ENCODE measurements around the gene HRH3. TPM values are rescaled to one million over a fixed set of nuclear protein-coding genes. Genes with fewer than 3 reads are reported as not detected.

The HRH3 gene
- total and polyA plus RNA-seq, 12 donors, result 0.06 to 0.80 (median 0.11) TPM; not detected in 8

- WGBS, 4 donors, result 70 to 78% (median 76%) methylated on average over 24 to 26 of the region's 26 CpGs
- TF ChIP-seq, protein P1, sequence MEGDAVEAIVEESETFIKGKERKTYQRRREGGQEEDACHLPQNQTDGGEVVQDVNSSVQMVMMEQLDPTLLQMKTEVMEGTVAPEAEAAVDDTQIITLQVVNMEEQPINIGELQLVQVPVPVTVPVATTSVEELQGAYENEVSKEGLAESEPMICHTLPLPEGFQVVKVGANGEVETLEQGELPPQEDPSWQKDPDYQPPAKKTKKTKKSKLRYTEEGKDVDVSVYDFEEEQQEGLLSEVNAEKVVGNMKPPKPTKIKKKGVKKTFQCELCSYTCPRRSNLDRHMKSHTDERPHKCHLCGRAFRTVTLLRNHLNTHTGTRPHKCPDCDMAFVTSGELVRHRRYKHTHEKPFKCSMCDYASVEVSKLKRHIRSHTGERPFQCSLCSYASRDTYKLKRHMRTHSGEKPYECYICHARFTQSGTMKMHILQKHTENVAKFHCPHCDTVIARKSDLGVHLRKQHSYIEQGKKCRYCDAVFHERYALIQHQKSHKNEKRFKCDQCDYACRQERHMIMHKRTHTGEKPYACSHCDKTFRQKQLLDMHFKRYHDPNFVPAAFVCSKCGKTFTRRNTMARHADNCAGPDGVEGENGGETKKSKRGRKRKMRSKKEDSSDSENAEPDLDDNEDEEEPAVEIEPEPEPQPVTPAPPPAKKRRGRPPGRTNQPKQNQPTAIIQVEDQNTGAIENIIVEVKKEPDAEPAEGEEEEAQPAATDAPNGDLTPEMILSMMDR (IDR thresholded peaks at IDR 0.05), result no peak
- no peak for TF ChIP-seq POLR2A (IDR thresholded peaks at IDR 0.05)
- no peak overlapping the region for H3K27ac ChIP-seq
Measured at GRCh38 chr20:62216636-62217566, 3.2 kb downstream of the HRH3 start.

GRCh38 chr20:62215991-62216635, 4.0 kb downstream of the HRH3 start:
- Histone ChIP-seq H3K36me3 (replicated peaks in 1 of 2) (no peaks in the 10 kb centered on the region), H3K9me3 (replicated peaks in 1 of 3) (no peaks in the 10 kb centered on the region), H3K4me3 (no peak overlapping the region), H3K27me3 (peaks cover 20% of the 10 kb centered on the region), H3K4me1 (replicated peaks in 1 of 2) (peaks cover 10 to 13% of the 10 kb centered on the region in 2 donors), H3K27ac (no peak overlapping the region)
- TF ChIP-seq, protein P1 (IDR thresholded peaks at IDR 0.05), result no peak
- TF ChIP-seq POLR2A (IDR thresholded peaks at IDR 0.05), result no peak
- no peak for DNase-seq
- intact Hi-C loops (cut with DNase I), result no loop called here
- WGBS, 4 donors, result 78 to 81% (median 79%) methylated on average over 10 to 40 of the region's 40 CpGs

More at GRCh38 chr20:62216636-62217566, 3.2 kb downstream of the HRH3 start:
- no peaks in the 10 kb centered on the region for H3K36me3 ChIP-seq (replicated peaks in 1 of 2)
- intact Hi-C loops (cut with DNase I), result no loop called here
- H3K9me3 ChIP-seq (replicated peaks in 1 of 3), result no peaks in the 10 kb centered on the region
- DNase-seq, result no peak
- peaks cover 10 to 13% of the 10 kb centered on the region in 2 donors for H3K4me1 ChIP-seq (replicated peaks in 1 of 2)
- peaks cover 20% of the 10 kb centered on the region for H3K27me3 ChIP-seq
- no peak overlapping the region for H3K4me3 ChIP-seq

- H3K9me3 ChIP-seq (replicated peaks in 1 of 3), result no peaks in the 10 kb centered on the region
Measured at GRCh38 chr20:62215020-62215990, 4.8 kb downstream of the HRH3 start.

More at GRCh38 chr20:62215020-62215990, 4.8 kb downstream of the HRH3 start:
- no peak overlapping the region for H3K4me3 ChIP-seq
- H3K27ac ChIP-seq, result no peak overlapping the region
- TF ChIP-seq POLR2A (IDR thresholded peaks at IDR 0.05), result no peak
- TF ChIP-seq, protein P1 (IDR thresholded peaks at IDR 0.05), result no peak
- peaks cover 27% of the 10 kb centered on the region for H3K27me3 ChIP-seq
- intact Hi-C loops (cut with DNase I), result no loop called here
- WGBS, 4 donors, result 70 to 82% (median 79%) methylated on average over 14 to 29 of the region's 29 CpGs
- DNase-seq, result no peak
- no peaks in the 10 kb centered on the region for H3K36me3 ChIP-seq (replicated peaks in 1 of 2)
- peaks cover 4 to 6% of the 10 kb centered on the region in 2 donors for H3K4me1 ChIP-seq (replicated peaks in 1 of 2)
